ENCODE data around the gene COL13A1.

DNA sequence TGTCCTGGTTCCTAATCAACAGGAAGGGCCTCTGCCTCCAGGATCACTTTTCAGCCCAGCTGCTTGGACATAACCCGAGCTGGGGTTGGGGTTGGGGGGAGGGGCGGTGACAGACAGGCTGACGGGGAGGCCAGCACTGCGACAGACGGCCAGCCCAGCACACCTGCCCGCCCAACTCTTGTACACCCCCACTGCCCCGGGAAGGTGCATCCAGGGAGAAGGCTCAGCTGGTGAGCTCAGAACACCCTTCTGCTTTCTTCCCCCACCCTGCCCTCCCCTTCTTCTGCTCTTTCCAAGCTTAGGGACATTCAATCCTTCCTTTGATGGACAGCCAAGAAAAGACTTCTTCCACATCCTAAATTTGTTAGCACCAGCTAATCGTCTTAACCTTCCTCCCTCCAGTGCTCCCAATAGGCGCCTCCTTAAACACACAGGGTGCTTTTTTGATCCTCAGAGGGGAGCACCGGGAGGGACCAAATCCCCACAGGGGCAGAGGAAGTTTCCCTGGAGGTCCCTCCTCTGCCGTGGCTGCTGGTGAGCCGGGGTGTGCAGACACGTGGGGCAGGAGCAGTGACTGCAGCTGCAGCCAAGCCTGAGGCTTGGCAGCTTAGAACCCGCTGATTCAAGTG, 44.7 kb downstream of the COL13A1 start:
- TF ChIP-seq KDM1A (IDR thresholded peaks at IDR 0.05; ENCODE audit: borderline replicate concordance, low read length) = no peak
- TF ChIP-seq POLR2A (IDR thresholded peaks at IDR 0.05; ENCODE audit: control extremely low read depth in 1 of 2, low read depth in 2 of 2, low read length in 2 of 2) = no peak
- TF ChIP-seq TAF1 (IDR thresholded peaks at IDR 0.05; ENCODE audit: low read depth, low read length) = no peak
- no peak for TF ChIP-seq CTCF (IDR thresholded peaks at IDR 0.05; ENCODE audit: control extremely low read depth in 1 of 3, insufficient read depth in 1 of 3, low read depth in 1 of 3, low read length in 3 of 3)
- no peak for TF ChIP-seq POLR2AphosphoS5 (IDR thresholded peaks at IDR 0.05; ENCODE audit: low read depth, low read length)
- TF ChIP-seq SP1 (IDR thresholded peaks at IDR 0.05; ENCODE audit: low read depth, low read length) = no peak
- TF ChIP-seq SP2 (IDR thresholded peaks at IDR 0.05; ENCODE audit: low read length) = no peak
- TF ChIP-seq HDAC2 (IDR thresholded peaks at IDR 0.05; ENCODE audit: borderline replicate concordance in 1 of 2, low read depth in 2 of 2, low read length in 2 of 2) = no peak
- no peak for TF ChIP-seq RAD21 (IDR thresholded peaks at IDR 0.05 in 1 of 2, conservative IDR thresholded peaks at IDR 0.05 in 1 of 2; ENCODE audit: low read depth in 2 of 2, low read length in 2 of 2)
- TF ChIP-seq, protein P1, sequence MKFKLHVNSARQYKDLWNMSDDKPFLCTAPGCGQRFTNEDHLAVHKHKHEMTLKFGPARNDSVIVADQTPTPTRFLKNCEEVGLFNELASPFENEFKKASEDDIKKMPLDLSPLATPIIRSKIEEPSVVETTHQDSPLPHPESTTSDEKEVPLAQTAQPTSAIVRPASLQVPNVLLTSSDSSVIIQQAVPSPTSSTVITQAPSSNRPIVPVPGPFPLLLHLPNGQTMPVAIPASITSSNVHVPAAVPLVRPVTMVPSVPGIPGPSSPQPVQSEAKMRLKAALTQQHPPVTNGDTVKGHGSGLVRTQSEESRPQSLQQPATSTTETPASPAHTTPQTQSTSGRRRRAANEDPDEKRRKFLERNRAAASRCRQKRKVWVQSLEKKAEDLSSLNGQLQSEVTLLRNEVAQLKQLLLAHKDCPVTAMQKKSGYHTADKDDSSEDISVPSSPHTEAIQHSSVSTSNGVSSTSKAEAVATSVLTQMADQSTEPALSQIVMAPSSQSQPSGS (IDR thresholded peaks at IDR 0.05; ENCODE audit: low read length) = no peak

Measured in H1 (cell line).